ENCODE data around the gene PEX10.

DNA sequence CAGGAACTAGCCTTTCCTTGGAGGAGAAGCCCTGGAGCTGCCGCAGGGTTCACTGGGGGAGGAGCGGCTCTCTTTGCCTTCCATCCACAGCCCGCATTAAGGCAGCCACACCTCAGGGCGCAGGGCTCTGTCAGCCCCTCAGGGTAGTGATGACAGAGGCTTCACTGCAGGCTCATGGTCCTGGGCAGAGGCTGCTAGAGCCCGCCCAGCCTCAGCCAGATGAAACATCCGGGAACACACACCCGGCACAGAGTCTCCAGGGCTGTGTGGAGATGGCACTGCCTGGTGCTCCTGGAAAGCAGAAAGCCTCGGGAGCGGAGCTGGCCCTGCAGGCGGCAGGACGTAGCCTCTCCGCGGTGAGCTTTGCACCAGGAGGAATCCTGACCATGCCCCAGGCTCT lies 29.4 kb upstream of the PEX10 start:
- TF ChIP-seq CTCF (IDR thresholded peaks at IDR 0.05; ENCODE audit: borderline replicate concordance, extremely low read depth, low read length, poor library complexity, severe bottlenecking) (no peak), EZH2 (IDR thresholded peaks at IDR 0.05; ENCODE audit: borderline replicate concordance, low read depth, low read length, severe bottlenecking) (no peak)

All from DND-41 (cell line).